Activated CD4-positive, alpha-beta T cell treated with anti-CD3 and anti-CD28 coated beads, Interleukin-2, amount 10 ng/mL, durations not matched to agents 24 days and 14 days (primary cell): ENCODE measurements around the gene MYOCOS. TPM values are rescaled to one million over a fixed set of nuclear protein-coding genes. Genes with fewer than 3 reads are reported as not detected.
A peak's percentile ranks its signal among the peaks of the same experiment; 100 is the strongest.
"Not testable (repeated sequence)": the region's sequence is repeated elsewhere in the genome, so short reads cannot be mapped to it uniquely, and the experiment has no call there.

Experiments used
- DNase-seq: peaks from one replicate; pipeline ENCODE4 v3.0.0; 2022
- H3K27ac Mint-ChIP-seq: one replicate; pipeline ENCODE4 v1.8.0; 2022; ENCODE audit warnings: mild to moderate bottlenecking, mixed read lengths
- H3K27me3 Mint-ChIP-seq: one replicate; pipeline ENCODE4 v1.8.0; 2022; ENCODE audit warnings: mixed read lengths
- H3K36me3 Mint-ChIP-seq: one replicate; pipeline ENCODE4 v1.8.0; 2022; ENCODE audit warnings: low read depth, mild to moderate bottlenecking, mixed read lengths
- H3K4me1 Mint-ChIP-seq: one replicate; pipeline ENCODE4 v1.8.0; 2021; ENCODE audit warnings: mixed read lengths
- H3K4me3 Mint-ChIP-seq: one replicate; pipeline ENCODE4 v1.8.0; 2022; ENCODE audit warnings: mild to moderate bottlenecking, moderate library complexity, mixed read lengths
- H3K9me3 Mint-ChIP-seq: one replicate; pipeline ENCODE4 v1.8.0; 2021; ENCODE audit warnings: mixed read lengths
- intact Hi-C: fragments of 100-400 bp; cut with micrococcal nuclease; formaldehyde crosslinking; loops from one replicate; pipeline ENCODE4 v1.15.1; 2023
- total RNA-seq: library from RNA; stranded (reverse); gene quantifications from 2 replicates; pipeline ENCODE4 v1.2.3, GENCODE V29; 2022

MYOCOS gene, protein sequence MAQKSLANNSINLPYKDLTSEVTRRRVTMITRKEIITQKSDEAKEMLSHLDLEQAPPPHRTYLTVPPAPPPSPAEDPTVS
- 0.21 TPM in 1 of 2 replicates, not detected in the other for total RNA-seq

- Mint-ChIP-seq H3K9me3 (no peaks in the 10 kb centered on the region), H3K36me3 (no peaks in the 10 kb centered on the region), H3K27me3 (peaks cover 11% of the 10 kb centered on the region), H3K4me1 (no peaks in the 10 kb centered on the region), H3K4me3 (no peak within 1 kb of the TSS), H3K27ac (no peak within 1 kb of the TSS)
- intact Hi-C loops, result no loop called here
- DNase-seq, result no peak
Observed at GRCh38 chr1:171622152-171622462, at the start of gene MYOCOS. TSS of gene MYOCOS (plus strand) at chr1:171622243. CDS start at chr1:171623884, 1,641 bp downstream.

DNA sequence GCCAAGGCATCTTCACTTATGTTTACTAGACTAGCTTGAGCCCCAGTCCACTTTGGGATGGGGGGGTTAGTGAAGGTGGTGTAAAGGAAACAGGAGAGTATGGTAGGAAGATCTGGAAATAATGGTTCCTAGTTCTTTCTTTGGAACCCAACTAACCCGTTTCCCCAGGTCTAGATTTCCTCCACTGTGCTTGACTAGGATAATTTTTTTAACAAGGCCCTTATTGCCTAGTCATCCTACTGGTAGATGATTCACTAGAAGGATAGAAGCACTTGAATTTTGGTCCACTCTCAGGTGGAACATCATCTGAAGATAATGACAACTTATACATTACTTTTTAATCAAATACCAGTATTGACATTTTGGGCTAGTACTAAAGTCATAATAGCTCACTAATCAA lies 45.9 kb upstream of the MYOCOS start:
- H3K27ac Mint-ChIP-seq, result peak overlapping the region; percentile 74
- H3K4me3 Mint-ChIP-seq, result no peak overlapping the region
- intact Hi-C loops, result no loop called here
- peaks cover 66% of the 10 kb centered on the region for H3K36me3 Mint-ChIP-seq
- no peaks in the 10 kb centered on the region for H3K27me3 Mint-ChIP-seq
- peaks cover 12% of the 10 kb centered on the region for H3K4me1 Mint-ChIP-seq
- DNase-seq, result no peak
- H3K9me3 Mint-ChIP-seq, result no peaks in the 10 kb centered on the region

DNA sequence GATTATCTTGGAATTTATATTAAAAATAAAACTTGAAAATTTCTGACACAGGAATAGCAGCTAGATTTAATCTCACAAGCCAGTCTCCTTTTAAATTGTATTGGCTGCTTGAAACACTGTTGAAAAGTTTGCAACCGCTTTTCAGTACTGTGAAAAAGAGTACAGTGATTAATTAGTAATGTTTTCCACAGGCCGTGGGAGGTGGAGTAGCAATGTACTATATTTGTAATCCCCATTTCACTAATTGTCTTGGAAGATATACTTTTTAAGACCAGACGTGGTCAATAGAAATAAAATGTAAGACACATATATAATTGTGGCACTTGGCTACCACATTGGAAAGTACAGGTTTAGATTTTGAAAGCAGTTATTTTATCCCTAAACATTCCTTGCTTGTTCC lies 40.8 kb upstream of the MYOCOS start:
- Mint-ChIP-seq H3K4me1 (peaks cover 28% of the 10 kb centered on the region), H3K9me3 (no peaks in the 10 kb centered on the region), H3K27ac (peak overlapping the region; percentile 36), H3K27me3 (no peaks in the 10 kb centered on the region), H3K36me3 (peaks cover 64% of the 10 kb centered on the region), H3K4me3 (no peak overlapping the region)
- DNase-seq, result no peak
- intact Hi-C loops, result loop anchor here (2.0 to 5.0 kb wide), 2 partner anchors 94 to 161 kb away; partner anchors contain the start of gene VAMP4

DNA sequence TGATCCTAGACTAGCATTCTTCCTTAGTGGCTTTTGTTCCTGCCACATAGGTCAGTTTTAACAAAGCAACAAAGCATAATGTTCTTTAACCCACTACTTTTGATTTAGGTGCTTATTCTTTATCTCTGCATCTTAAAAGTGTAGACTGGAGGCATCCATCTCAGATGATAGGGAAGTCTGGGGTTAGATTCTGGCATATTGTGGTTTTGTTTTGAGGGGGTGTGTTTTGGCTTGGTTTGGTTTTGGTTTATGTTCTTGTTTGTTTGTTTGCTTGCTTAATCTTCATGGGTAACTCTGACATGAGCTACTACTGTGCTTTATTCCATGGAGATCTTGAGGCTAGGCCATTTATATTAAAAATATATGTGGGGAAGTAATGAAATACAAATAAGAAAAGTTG lies 40.3 kb upstream of the MYOCOS start:
- intact Hi-C loops, result loop anchor here (2.0 to 5.0 kb wide), 2 partner anchors 95 to 161 kb away; partner anchors contain the start of gene VAMP4
- peak overlapping the region; percentile 36 for H3K27ac Mint-ChIP-seq
- H3K27me3 Mint-ChIP-seq, result no peaks in the 10 kb centered on the region
- H3K36me3 Mint-ChIP-seq, result peaks cover 63% of the 10 kb centered on the region
- H3K4me1 Mint-ChIP-seq, result peaks cover 28% of the 10 kb centered on the region
- no peaks in the 10 kb centered on the region for H3K9me3 Mint-ChIP-seq
- DNase-seq, result no peak
- H3K4me3 Mint-ChIP-seq, result no peak overlapping the region

- peaks cover 62% of the 10 kb centered on the region for H3K36me3 Mint-ChIP-seq
Observed at GRCh38 chr1:171582589-171582988, 39.5 kb upstream of the MYOCOS start.

DNA sequence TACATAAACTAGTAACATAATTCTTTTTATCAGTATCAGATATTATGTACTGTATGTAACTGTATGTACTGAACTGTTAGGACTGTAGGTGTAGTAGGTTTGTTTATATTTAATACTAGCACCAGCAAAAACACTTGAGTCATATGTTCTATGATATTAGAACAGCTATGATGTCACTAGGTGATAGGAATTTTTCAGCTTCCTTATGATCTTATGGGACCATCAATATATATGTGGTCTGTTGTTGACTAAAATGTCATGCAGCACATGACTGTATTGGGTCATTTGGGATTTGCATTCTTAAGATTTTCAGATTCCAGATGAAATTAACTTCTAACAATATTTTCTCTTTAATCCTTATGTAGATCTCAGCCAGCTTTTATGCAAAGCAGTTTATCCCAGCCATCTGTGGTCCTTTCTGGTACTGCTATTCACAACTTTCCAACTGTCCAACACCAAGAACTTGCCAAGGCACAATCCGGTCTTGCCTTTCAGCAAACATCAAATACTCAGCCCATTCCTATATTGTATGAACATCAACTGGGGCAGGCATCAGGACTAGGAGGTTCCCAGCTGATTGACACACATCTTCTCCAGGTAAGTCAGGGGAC lies 38.3 kb upstream of the MYOCOS start:
- H3K4me3 Mint-ChIP-seq, result no peak overlapping the region
- peaks cover 61% of the 10 kb centered on the region for H3K36me3 Mint-ChIP-seq
- peak overlapping the region; percentile 45 for H3K27ac Mint-ChIP-seq
- peaks cover 28% of the 10 kb centered on the region for H3K4me1 Mint-ChIP-seq
- intact Hi-C loops, result loop anchor here (5.0 kb wide), 1 partner anchor 159 kb away; the partner anchor contains the start of gene VAMP4
- H3K9me3 Mint-ChIP-seq, result no peaks in the 10 kb centered on the region
- H3K27me3 Mint-ChIP-seq, result no peaks in the 10 kb centered on the region
- no peak for DNase-seq

More at GRCh38 chr1:171582589-171582988, 39.5 kb upstream of the MYOCOS start:
- Mint-ChIP-seq H3K27ac (no peak overlapping the region), H3K9me3 (no peaks in the 10 kb centered on the region), H3K4me1 (peaks cover 28% of the 10 kb centered on the region), H3K27me3 (no peaks in the 10 kb centered on the region), H3K4me3 (no peak overlapping the region)
- no peak for DNase-seq
- intact Hi-C loops, result loop anchor here (5.0 kb wide), 1 partner anchor 160 kb away; the partner anchor contains the start of gene VAMP4

GRCh38 chr1:171585715-171586114 lies 36.3 kb upstream of the MYOCOS start:
- Mint-ChIP-seq H3K4me3 (no peak overlapping the region), H3K9me3 (no peaks in the 10 kb centered on the region), H3K36me3 (peaks cover 63% of the 10 kb centered on the region), H3K4me1 (peaks cover 35% of the 10 kb centered on the region), H3K27ac (peak overlapping the region; percentile 29), H3K27me3 (no peaks in the 10 kb centered on the region)
- intact Hi-C loops, result no loop called here
- no peak for DNase-seq

DNA sequence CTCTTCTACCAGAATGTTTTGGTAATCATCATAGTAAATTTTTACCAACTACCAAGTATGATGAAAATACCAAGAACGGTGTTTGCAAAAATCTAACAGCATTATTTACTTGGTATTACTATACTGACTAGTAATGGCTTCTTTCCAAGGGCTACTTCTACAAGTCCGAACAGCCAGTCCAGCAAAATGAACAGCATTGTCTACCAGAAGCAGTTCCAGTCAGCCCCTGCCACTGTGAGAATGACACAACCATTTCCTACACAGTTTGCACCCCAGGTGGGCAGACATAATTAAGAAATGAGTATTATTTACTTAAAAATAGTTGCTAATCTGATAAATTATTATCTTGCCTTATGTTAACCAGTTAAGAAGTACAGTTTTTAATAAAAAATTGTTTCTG lies 33.8 kb upstream of the MYOCOS start:
- no peak for DNase-seq
- H3K27me3 Mint-ChIP-seq, result no peaks in the 10 kb centered on the region
- H3K9me3 Mint-ChIP-seq, result no peaks in the 10 kb centered on the region
- no peak overlapping the region for H3K4me3 Mint-ChIP-seq
- intact Hi-C loops, result no loop called here
- peaks cover 21% of the 10 kb centered on the region for H3K4me1 Mint-ChIP-seq
- H3K27ac Mint-ChIP-seq, result peak overlapping the region; percentile 15
- H3K36me3 Mint-ChIP-seq, result peaks cover 78% of the 10 kb centered on the region

DNA sequence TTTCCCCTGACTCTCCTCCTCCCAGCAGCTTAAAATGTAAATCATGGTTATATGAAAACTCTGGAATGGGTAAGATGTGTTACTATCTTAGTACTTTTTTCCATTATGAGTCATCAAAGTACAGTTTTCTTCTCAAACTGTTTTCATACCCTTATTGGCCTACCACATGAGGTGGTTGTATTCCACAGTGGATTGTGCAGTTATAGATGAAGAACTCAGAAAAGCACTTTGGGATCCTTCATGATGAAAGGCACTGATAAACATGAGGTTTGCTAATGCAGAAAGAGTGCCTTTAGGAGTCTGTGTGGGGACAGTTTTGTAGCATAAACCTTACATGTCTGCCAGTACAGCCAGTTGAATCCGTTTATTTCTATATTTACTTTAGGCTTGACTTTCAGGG lies 32.0 kb upstream of the MYOCOS start:
- H3K27ac Mint-ChIP-seq, result peak overlapping the region; percentile 62
- intact Hi-C loops, result no loop called here
- no peaks in the 10 kb centered on the region for H3K9me3 Mint-ChIP-seq
- H3K4me3 Mint-ChIP-seq, result no peak overlapping the region
- no peaks in the 10 kb centered on the region for H3K27me3 Mint-ChIP-seq
- H3K4me1 Mint-ChIP-seq, result peaks cover 16% of the 10 kb centered on the region
- peaks cover 73% of the 10 kb centered on the region for H3K36me3 Mint-ChIP-seq
- no peak for DNase-seq

DNA sequence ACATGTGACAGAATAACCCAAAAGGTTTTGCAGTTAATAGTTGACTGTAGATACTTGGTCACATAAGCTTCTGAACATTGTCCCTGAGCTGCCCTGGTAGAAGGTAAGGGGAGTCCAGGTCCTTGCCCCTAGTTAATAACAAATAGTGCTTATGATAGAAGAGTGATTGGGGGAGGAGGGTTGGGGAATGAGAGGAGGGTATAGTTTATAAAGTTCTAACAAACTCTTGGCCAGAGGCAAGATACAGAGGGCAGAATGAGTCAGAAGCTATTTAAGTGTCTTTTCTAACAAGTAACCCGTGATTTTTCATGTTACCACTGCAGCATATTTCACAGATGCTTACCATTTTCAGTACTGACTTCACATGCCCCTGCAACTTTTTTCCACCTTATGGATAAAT lies 26.7 kb upstream of the MYOCOS start:
- DNase-seq, result no peak
- Mint-ChIP-seq H3K9me3 (no peaks in the 10 kb centered on the region), H3K4me1 (peaks cover 4% of the 10 kb centered on the region), H3K36me3 (peaks cover 41% of the 10 kb centered on the region), H3K27me3 (no peaks in the 10 kb centered on the region), H3K27ac (no peak overlapping the region), H3K4me3 (no peak overlapping the region)
- intact Hi-C loops, result no loop called here

- intact Hi-C loops, result no loop called here
- no peaks in the 10 kb centered on the region for H3K9me3 Mint-ChIP-seq
- no peak for DNase-seq
- peaks cover 4% of the 10 kb centered on the region for H3K4me1 Mint-ChIP-seq
- H3K27me3 Mint-ChIP-seq, result no peaks in the 10 kb centered on the region
- H3K4me3 Mint-ChIP-seq, result no peak overlapping the region
- H3K36me3 Mint-ChIP-seq, result peaks cover 34% of the 10 kb centered on the region
- no peak overlapping the region for H3K27ac Mint-ChIP-seq
Observed at GRCh38 chr1:171596119-171596518, 25.9 kb upstream of the MYOCOS start.

GRCh38 chr1:171596705-171597104 lies 25.3 kb upstream of the MYOCOS start:
- Mint-ChIP-seq H3K4me1 (peaks cover 4% of the 10 kb centered on the region), H3K27ac (peak overlapping the region; percentile 19), H3K36me3 (peaks cover 28% of the 10 kb centered on the region), H3K27me3 (no peaks in the 10 kb centered on the region), H3K9me3 (no peaks in the 10 kb centered on the region), H3K4me3 (no peak overlapping the region)
- intact Hi-C loops, result no loop called here
- DNase-seq, result no peak

- DNase-seq, result no peak
- Mint-ChIP-seq H3K27me3 (no peaks in the 10 kb centered on the region), H3K4me3 (no peak overlapping the region), H3K36me3 (peaks cover 25% of the 10 kb centered on the region), H3K9me3 (no peaks in the 10 kb centered on the region), H3K27ac (no peak overlapping the region), H3K4me1 (peaks cover 4% of the 10 kb centered on the region)
- intact Hi-C loops, result no loop called here
Observed at GRCh38 chr1:171597203-171597602, 24.8 kb upstream of the MYOCOS start.

DNA sequence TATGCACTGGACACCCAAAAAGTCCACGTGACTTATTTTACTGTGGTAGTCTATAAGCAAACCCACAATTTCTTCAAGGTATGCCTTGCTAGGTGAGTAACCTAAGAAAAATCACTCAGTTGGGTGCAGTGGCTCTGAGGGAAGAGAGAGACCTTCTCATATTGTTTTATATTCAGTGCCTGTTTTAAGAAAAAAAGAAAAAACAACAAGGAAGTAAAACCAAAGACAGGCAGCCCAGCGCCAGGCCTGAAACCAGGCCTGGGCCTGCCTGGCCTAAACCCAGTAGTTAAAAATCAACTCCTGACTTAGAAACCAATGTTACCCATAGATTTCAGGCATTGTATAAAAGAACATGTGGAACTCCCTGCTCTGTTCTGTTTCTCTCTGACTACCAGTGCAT lies 21.7 kb upstream of the MYOCOS start:
- H3K36me3 Mint-ChIP-seq, DNase-seq, H3K4me3 Mint-ChIP-seq, intact Hi-C loops, H3K27me3 Mint-ChIP-seq, H3K9me3 Mint-ChIP-seq, H3K4me1 Mint-ChIP-seq, H3K27ac Mint-ChIP-seq: not testable (repeated sequence)

- intact Hi-C loops, result no loop called here
- Mint-ChIP-seq H3K4me3 (no peak overlapping the region), H3K27me3 (no peaks in the 10 kb centered on the region), H3K9me3 (no peaks in the 10 kb centered on the region), H3K4me1 (peaks cover 2% of the 10 kb centered on the region), H3K27ac (no peak overlapping the region), H3K36me3 (peaks cover 4% of the 10 kb centered on the region)
- no peak for DNase-seq
Observed at GRCh38 chr1:171600862-171601261, 21.2 kb upstream of the MYOCOS start.
